ENCODE measurements around the gene SORCS3.

SORCS3 gene

DNA sequence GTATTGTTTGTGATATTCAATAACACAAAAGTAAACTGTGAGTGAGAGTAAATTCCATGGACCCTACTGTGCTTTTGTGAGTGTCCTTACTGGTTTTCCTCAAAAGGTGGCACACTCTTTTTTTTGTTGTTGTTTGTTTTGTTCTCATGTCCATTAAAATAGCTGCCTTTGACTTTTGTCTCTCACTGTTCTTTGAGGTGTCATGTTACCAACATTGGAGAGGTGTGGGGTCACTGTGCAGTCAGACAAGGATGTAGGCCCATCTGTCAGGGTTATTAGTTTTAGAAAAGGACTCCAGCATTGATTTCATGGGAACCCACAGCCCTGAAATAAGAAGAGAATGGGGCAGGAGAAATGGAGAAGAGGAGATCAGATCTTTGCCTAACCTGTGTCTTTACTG is 383.1 kb downstream of the SORCS3 start:
- DNase-seq, result no peak

DNA sequence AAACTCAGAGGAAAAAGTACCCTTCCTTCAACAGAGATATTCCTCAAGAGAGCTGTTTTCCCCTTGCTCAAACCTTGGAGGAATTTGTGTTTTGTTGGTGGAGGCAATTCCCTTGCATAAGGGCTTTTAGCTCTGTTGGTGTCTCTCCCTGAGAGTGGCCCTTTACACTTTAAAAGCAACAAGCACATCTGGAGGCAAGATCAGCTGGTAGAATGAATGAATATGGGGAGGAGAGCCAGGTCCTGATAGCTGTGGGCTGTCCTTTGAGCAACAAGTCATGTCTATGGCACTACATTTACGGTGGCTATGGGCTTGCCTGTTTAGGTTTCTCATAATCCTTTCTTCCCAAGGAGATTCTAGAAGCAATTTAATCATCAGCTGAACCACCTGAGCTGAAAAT is 384.0 kb downstream of the SORCS3 start:
- no peak for DNase-seq

DNA sequence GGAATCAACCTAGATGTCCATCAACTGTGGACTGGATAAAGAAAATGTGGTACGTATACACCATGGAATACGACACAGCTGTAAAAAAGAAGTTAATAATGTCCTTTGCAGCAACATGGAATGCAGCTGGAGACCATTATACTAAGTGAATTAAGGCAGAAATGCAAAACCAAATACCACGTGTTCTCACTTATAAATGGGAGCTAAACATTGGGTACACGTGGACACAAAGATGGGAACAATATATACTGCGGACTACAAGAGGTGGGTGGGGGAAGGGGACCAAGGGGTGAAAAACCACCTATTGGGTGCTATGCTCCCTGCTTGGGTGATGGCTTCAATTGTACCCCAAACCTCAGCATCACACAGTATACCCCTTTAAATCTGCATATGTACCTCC is 385.5 kb downstream of the SORCS3 start:
- no peak for DNase-seq

DNA sequence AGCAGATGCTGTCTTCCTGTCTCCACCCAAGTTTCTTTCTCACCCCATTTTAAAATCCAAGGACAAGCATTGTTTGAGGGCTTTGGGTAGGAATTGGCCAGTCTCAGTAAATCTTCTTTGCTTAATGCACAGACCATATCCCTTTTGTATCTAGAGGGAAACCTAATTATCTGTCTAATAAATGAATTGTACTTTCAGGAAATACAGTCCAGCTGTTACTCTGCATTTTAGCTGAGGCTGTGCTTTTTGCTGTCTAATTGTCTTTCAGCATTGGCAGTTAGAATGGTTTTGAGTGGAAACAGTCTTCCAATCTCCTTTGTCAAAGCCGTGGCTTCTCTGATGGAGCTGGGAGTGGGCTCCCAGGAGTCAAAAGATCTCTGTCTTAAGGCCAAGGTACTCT is 388.2 kb downstream of the SORCS3 start:
- no peak for DNase-seq

DNA sequence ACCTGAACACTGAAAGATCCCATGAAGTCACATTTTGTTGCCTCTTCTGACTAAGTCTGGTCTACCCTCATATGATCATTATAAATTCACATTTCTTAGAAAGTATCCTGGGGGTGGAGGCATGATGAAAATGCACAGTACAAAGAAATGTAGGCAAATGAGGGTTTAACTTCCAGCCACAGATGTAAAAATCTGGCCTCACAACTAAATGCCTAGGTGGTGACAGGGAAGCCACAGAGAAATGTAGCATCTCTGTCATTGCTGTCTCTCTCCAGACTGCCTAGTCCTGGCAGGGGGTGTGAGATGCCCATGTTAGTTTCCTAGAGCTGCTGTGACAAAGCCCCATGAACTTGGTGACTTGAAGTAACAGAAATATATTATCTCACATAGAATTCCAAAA is 395.9 kb downstream of the SORCS3 start:
- no peak for DNase-seq

GRCh38 chr10:105041956-105042355 is 400.9 kb downstream of the SORCS3 start:
- no peak for DNase-seq

GRCh38 chr10:105042906-105043552 is 401.9 kb downstream of the SORCS3 start:
- no peak for DNase-seq

DNA sequence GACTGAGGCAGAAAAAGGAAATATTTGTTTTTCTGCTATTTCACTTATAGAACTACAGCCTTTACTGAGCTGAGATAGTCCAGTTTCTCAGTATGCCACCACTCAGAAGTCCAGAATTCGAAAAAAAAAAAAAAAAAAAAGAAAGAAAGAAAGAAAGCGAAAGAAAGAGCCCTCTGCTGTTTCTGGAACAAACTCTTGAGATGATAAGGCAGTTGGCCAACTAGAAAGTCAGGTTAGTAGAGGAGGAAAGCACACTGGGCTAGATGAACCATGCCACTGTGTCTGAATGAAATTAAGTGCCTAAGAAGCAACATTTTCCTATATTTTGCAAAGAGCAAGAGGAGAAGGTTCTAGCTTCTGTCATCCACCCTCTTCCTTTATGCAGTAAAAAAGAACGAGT is 403.8 kb downstream of the SORCS3 start:
- DNase-seq, result no peak

DNA sequence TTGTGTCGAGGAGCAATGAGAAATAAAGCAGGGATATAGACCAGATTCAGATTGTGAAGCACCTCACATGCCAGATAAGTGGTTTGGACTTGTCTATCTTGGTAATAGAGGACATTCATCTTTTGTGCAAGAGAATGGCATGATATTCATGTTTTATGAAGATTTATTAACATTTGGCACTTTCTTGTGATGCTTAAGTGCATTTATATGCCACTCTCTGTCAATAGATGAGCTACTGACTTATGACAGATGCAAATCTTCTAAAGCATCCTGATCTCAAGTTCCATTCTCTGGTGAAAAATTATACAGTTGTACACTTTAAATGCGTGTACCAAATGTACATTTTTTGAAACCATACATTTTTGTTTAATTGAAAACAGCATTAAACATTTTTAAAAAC is 415.3 kb downstream of the SORCS3 start:
- DNase-seq, result no peak

DNA sequence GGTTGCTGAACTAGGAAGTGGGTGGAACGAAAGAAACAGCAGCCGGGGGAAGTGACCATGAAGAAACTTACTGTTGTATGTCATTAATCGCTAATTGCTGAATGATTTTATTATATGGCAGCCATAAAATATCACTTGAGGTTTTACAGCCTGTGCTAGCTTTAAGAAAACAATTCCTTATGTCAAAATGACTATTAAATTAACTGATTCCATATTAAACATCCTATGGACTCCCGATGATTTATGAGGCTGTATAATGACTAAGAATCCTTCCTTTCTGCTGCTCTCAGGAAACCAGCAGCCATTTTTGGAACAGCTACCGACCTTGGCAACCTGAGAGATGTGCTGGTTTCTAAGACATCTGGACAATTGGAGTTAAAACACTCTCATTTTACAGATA is 421.9 kb downstream of the SORCS3 start:
- no peak for DNase-seq

GRCh38 chr10:105063796-105064195 is 422.7 kb downstream of the SORCS3 start:
- DNase-seq, result peak; percentile 85

- no peak for DNase-seq
Measured at GRCh38 chr10:105068497-105068896, 427.4 kb downstream of the SORCS3 start.

- no peak for DNase-seq
Measured at GRCh38 chr10:105070249-105070648, 429.2 kb downstream of the SORCS3 start.

DNA sequence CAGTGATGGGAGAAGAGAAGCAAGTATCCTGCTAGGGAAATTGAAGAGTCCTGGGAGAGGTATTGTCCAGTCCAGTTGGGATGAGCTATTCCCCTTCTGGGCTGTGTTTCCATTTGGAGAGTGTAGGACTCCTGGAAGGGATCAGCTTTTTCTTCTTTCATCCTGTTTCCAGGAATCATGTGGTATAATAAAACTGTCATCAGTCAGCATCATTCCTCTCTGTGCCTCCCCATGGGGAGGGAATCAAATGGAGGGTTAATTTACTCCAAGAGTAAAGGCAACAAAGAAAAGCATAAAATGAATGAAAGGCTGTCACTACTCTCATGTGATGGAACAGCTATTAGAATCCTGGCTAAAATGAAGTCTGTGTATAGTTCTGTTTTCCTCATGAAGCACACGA is 429.9 kb downstream of the SORCS3 start:
- DNase-seq, result no peak

- DNase-seq, result no peak
Measured at GRCh38 chr10:105071980-105072379, 430.9 kb downstream of the SORCS3 start.

DNA sequence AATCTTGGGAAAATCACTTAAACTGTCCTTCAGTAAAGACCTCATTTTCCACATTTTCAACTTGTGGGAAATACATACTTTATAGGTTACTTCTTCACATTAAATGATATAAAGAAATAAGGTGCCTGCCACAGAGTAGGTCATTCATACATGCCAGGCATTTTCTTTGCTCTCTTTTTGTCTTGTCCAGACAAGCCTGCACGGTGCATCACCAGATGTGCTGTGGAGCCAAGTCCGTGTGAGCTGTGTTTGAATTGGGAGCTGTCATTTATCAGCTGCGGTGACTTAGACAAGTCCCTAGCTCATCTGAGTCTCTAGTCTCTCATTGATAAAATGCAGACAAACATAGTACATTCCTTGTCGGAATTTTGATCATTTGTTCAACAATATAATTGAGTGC is 432.9 kb downstream of the SORCS3 start:
- no peak for DNase-seq

- no peak for DNase-seq
Measured at GRCh38 chr10:105075031-105075430, 433.9 kb downstream of the SORCS3 start.

GRCh38 chr10:105085980-105086379 is 444.9 kb downstream of the SORCS3 start:
- DNase-seq, result no peak

- no peak for DNase-seq
Measured at GRCh38 chr10:105094048-105094447, 453.0 kb downstream of the SORCS3 start.

- no peak for DNase-seq
Measured at GRCh38 chr10:105096316-105096715, 455.2 kb downstream of the SORCS3 start.

DNA sequence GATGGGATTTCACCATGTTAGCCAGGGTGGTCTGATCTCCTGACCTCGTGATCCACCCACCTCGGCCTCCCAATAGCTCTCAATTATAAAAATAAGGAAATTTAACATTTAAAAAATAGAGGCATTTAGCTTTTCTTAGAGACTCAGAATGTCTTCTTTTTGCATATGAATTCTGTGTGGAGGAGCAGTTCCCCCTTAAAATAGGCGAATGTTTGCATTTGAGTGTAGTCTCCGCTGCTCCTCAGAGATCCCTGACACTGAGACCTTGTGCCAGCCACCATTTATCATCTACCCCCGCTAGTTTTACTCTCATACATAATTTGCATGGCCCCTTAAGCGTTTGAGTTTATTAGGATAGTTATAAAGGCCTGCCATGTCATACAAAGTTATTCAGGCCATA is 461.9 kb downstream of the SORCS3 start:
- no peak for DNase-seq

- no peak for DNase-seq
Measured at GRCh38 chr10:105104297-105104696, 463.2 kb downstream of the SORCS3 start.

- DNase-seq, result no peak
Measured at GRCh38 chr10:105109164-105109563, 468.1 kb downstream of the SORCS3 start.

- no peak for DNase-seq
Measured at GRCh38 chr10:105112862-105113261, 471.8 kb downstream of the SORCS3 start.

DNA sequence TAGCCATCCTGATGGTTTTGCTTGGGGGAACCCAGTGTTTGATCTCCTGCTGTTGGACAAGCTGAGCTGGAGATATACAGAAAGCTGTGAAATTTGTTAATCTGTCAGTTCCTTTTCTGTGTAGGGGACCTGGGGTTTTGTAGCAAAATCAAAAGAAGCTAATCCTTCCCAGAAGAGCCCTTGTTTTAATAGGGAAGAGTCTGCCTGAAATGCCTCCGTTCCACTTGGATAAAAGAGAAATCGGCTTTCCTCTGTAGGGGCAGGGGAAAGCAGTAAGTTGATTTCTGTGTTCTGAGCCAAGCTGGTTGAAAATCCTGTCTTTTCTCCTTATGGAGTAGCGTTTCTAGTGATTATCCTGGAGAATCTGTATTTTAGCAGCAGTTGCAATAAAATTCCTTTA is 472.6 kb downstream of the SORCS3 start:
- DNase-seq, result no peak

GRCh38 chr10:105121743-105122142 is 480.7 kb downstream of the SORCS3 start:
- DNase-seq, result peak; percentile 29
